Upper lobe of right lung (tissue), 1 donor: Measurements from ENCODE around the gene ZNF280D. TPM values are rescaled to one million over a fixed set of nuclear protein-coding genes. Genes with fewer than 3 reads are reported as not detected.

Experiments
- ATAC-seq: fragments of 200-7000 bp; cut with Tn5 transposase; one replicate; pipeline ENCODE4 v1.9.1; 2020; ENCODE audit warnings: mild to moderate bottlenecking, moderate library complexity
- DNase-seq: peaks from one replicate; pipeline ENCODE4 v3.0.0-alpha.2; 2020
- H3K27ac ChIP-seq: fragments of 200-600 bp; one replicate; pipeline ENCODE4 v1.8.0; 2022
- H3K27me3 ChIP-seq: fragments of 200-600 bp; one replicate; pipeline ENCODE4 v1.8.0; 2022; ENCODE audit warnings: mild to moderate bottlenecking
- H3K36me3 ChIP-seq: fragments of 200-600 bp; one replicate; pipeline ENCODE4 v1.8.0; 2022
- H3K4me1 ChIP-seq: fragments of 200-600 bp; one replicate; pipeline ENCODE4 v1.8.0; 2022
- H3K4me3 ChIP-seq: fragments of 200-600 bp; one replicate; pipeline ENCODE4 v1.8.0; 2022; ENCODE audit warnings: mild to moderate bottlenecking
- H3K9me3 ChIP-seq: fragments of 200-600 bp; one replicate; pipeline ENCODE4 v1.8.0; 2022
- CTCF ChIP-seq: fragments of 200-600 bp; IDR thresholded peaks from one replicate; pipeline ENCODE4 v1.8.0; 2022; ENCODE audit warnings: antibody characterized with exemption
- intact Hi-C: fragments of 100-400 bp; cut with DNase I; formaldehyde crosslinking; loops from one replicate; pipeline ENCODE4 v1.11.0; 2022
- total RNA-seq: library from RNA; stranded (reverse); fragmentation: NEBNext Ultra II Directional; extraction: Animal tissue kit (Norgen Biotek cat#: 25700); gene quantifications from one replicate; pipeline ENCODE4 v1.2.1, GENCODE V29; 2021
- donor health status: DM: no; HTN: yes; CAD: no; lungs with severe emphysema.

The ZNF280D gene
- total RNA-seq, 1 donor from 2014 or later = 46.2 TPM

GRCh38 chr15:56674857-56675256, 58.5 kb downstream of the ZNF280D start:
- no peak for TF ChIP-seq CTCF
- intact Hi-C loops = no loop called here
- Histone ChIP-seq H3K27ac (no peak overlapping the region), H3K36me3 (peaks cover 50% of the 10 kb centered on the region), H3K4me1 (no peaks in the 10 kb centered on the region), H3K4me3 (no peak overlapping the region), H3K27me3 (no peaks in the 10 kb centered on the region), H3K9me3 (no peaks in the 10 kb centered on the region)
- DNase-seq (no peak), ATAC-seq (no peak)

- TF ChIP-seq CTCF = no peak
- ATAC-seq = no peak
Measured at GRCh38 chr15:56672721-56673120, 60.6 kb downstream of the ZNF280D start.

GRCh38 chr15:56667517-56667916, 65.8 kb downstream of the ZNF280D start:
- Histone ChIP-seq H3K27me3 (no peaks in the 10 kb centered on the region), H3K36me3 (peaks cover 74% of the 10 kb centered on the region), H3K9me3 (no peaks in the 10 kb centered on the region), H3K4me1 (no peaks in the 10 kb centered on the region), H3K27ac (no peak overlapping the region), H3K4me3 (no peak overlapping the region)
- no peak for TF ChIP-seq CTCF
- peak; percentile 87 for ATAC-seq
- no peak for DNase-seq
- intact Hi-C loops = no loop called here

More at GRCh38 chr15:56672721-56673120, 60.6 kb downstream of the ZNF280D start:
- intact Hi-C loops = no loop called here
- no peak for DNase-seq
- H3K4me1 ChIP-seq = no peaks in the 10 kb centered on the region
- no peaks in the 10 kb centered on the region for H3K27me3 ChIP-seq
- no peak overlapping the region for H3K27ac ChIP-seq
- H3K4me3 ChIP-seq = no peak overlapping the region
- H3K36me3 ChIP-seq = peaks cover 43% of the 10 kb centered on the region
- H3K9me3 ChIP-seq = no peaks in the 10 kb centered on the region

- DNase-seq = no peak
- H3K4me3 ChIP-seq = no peak overlapping the region
- H3K27me3 ChIP-seq = no peaks in the 10 kb centered on the region
- H3K4me1 ChIP-seq = no peaks in the 10 kb centered on the region
- TF ChIP-seq CTCF = no peak
- no peaks in the 10 kb centered on the region for H3K9me3 ChIP-seq
- peaks cover 48% of the 10 kb centered on the region for H3K36me3 ChIP-seq
- ATAC-seq = no peak
- intact Hi-C loops = no loop called here
- H3K27ac ChIP-seq = no peak overlapping the region
Measured at GRCh38 chr15:56660943-56661342, 72.4 kb downstream of the ZNF280D start.

- ATAC-seq = no peak
- Histone ChIP-seq H3K27ac (no peak overlapping the region), H3K4me3 (no peak overlapping the region), H3K36me3 (peaks cover 30% of the 10 kb centered on the region), H3K27me3 (no peaks in the 10 kb centered on the region), H3K4me1 (no peaks in the 10 kb centered on the region), H3K9me3 (no peaks in the 10 kb centered on the region)
- no peak for DNase-seq
- TF ChIP-seq CTCF = no peak
- intact Hi-C loops = no loop called here
Measured at GRCh38 chr15:56659197-56659596, 74.1 kb downstream of the ZNF280D start.

GRCh38 chr15:56654624-56655023, 78.7 kb downstream of the ZNF280D start:
- DNase-seq = no peak
- no peaks in the 10 kb centered on the region for H3K9me3 ChIP-seq
- H3K4me1 ChIP-seq = no peaks in the 10 kb centered on the region
- no peak overlapping the region for H3K27ac ChIP-seq
- peaks cover 26% of the 10 kb centered on the region for H3K36me3 ChIP-seq
- H3K4me3 ChIP-seq = no peak overlapping the region
- no peak for TF ChIP-seq CTCF
- intact Hi-C loops = no loop called here
- no peak for ATAC-seq
- H3K27me3 ChIP-seq = no peaks in the 10 kb centered on the region
